Midbrain (tissue), 1 donor: ENCODE measurements around the gene IZUMO1.
"Not testable (repeated sequence)": the region's sequence is repeated elsewhere in the genome, so short reads cannot be mapped to it uniquely, and the experiment has no call there.

Experiments
- DNase-seq: peaks from one replicate; lab custom pipeline; 2025; lab: John Stamatoyannopoulos, UW

IZUMO1 gene

GRCh38 chr19:48713041-48713863, 33.5 kb downstream of the IZUMO1 start:
- DNase-seq = no peak

GRCh38 chr19:48711106-48711662, 35.5 kb downstream of the IZUMO1 start:
- no peak for DNase-seq

- DNase-seq = no peak
Measured at GRCh38 chr19:48708471-48708870, 38.2 kb downstream of the IZUMO1 start.

DNA sequence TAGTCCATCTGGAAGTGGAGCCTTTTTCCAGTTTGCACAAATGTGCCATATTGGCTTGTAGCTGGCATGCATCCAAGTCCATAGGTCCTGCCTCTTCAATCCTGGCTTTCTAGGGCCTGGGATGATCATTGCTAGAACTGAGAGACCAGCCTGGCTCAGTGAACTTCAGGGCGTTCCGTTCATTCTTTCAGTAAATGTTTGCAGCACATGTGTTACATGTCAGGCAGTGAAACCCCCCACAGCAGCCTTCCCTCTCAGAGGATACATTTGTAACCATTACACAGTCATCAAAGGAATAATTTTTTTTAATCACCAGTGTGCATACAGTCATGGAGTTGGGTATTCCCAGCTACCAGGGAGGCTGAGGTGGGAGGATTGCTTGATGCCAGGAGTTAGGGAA, 41.3 kb downstream of the IZUMO1 start:
- DNase-seq = no peak

DNA sequence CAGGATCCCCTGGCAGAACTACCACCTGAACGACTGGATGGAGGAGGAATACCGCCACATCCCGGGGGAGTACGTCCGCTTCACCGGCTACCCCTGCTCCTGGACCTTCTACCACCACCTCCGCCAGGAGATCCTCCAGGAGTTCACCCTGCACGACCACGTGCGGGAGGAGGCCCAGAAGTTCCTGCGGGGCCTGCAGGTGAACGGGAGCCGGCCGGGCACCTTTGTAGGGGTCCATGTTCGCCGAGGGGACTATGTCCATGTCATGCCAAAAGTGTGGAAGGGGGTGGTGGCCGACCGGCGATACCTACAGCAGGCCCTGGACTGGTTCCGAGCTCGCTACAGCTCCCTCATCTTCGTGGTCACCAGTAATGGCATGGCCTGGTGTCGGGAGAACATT, 43.4 kb downstream of the IZUMO1 start:
- DNase-seq = no peak

- no peak for DNase-seq
Measured at GRCh38 chr19:48702701-48703100, 44.0 kb downstream of the IZUMO1 start.

DNA sequence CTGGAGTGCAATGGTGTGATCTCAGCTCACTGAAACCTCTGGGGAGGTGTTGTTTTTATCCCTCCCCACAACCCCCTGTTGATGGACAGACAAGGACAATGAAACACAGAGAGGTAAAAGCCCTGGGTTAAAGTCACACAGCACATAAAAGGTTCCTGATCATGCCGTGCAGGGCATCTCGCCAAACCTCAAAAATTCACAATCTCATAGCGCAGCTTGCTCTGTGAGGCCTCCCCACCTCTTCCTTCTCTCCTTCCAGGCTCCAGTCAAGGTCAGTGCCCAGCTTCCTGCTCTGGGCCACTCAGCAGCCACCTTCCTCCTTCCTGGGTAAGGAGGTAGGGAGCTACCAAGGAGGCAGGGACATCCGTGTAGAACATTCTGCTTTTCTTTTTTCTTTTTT, 48.7 kb downstream of the IZUMO1 start:
- no peak for DNase-seq

DNA sequence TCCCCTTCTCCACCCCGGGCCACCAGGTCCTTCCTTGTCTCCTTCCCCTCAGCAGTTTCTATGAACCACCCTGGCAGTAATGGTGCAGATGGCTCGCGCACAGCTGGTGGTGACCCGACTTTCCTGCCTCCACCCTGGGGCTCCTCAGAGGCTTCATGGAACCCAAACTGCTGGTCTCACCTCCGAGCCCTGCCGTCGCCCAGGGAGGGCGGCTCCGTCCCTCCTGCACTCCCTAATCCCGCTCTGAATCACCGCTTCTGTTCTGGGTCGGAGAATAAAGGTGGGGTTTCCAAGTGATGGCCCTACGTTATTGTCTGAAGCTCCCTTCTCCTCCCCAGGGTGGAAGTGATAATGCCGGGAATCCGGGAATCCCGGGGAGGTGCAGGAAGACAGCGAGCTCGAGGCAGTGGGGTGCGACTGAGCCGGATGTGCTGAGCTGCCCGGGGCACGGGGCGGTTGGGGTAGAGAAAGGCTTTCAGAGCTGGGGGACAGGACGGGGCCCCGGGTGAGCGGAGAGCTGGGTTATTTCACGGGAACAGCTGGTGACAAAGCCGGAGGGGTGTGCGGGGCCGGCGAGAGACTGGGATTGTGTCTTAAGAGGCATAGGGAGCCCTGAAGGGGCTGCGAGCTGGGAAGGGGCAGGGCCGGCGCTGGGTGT, 50.2 kb downstream of the IZUMO1 start:
- DNase-seq = no peak

DNA sequence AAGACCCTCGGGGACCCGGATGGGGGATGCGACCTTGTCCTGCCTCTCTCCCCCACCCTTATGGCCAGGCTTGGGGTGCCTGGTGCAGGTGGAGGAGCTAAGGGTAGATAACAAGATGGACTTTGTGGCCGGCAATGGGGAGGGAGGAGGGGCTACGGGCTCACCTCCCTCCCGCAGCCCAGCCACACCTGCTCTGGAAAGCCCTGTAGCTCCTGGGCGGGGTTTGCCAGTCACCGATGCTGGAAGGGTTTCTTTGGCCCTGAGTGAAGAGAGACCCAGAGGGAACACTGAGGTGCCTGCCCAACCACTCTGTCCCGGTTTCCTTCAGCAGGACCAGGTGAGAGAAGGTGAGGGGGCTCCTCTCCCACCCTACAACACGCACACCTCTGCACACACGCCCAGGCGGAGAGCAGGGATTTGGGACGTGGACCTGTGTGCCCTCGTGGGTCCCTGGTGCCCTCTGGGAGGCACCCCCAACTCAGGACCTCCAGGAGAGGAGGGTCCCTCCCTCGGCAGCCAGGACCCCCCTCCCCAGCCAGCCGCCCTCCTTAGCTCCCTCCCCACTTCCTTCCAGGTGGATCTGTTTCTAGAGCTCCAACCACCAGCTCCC, 50.9 kb downstream of the IZUMO1 start, which contains the start of gene FUT2:
TSS of gene FUT2 (plus strand) at position 229 of the 610 bp plus-strand sequence. CDS start 6,986 bp downstream, outside the sequence.
- no peak for DNase-seq

DNA sequence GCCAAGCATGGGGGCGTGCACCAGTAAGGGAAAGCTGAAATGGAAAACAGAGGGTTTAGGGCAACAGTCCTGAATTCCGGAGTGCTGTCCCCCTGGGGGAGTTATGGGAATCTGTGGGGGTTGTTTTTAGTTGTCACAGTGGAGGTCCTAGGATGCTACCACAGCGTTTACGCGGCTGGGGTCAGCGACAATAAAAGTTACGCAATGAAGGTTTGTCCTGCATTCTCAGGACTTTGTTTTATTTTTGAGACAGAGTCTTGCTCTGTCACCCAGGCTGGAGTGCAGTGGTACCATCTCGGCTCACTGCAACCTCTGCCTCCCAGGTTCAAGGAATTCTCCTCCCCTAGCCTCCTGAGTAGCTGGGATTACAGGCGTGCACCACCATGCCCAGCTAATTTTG, 53.1 kb downstream of the IZUMO1 start:
- DNase-seq = not testable (repeated sequence)
